Mucosa of descending colon (tissue), 3 donors: ENCODE results near the gene DNAH11. TPM values are rescaled to one million over a fixed set of nuclear protein-coding genes. Genes with fewer than 3 reads are reported as not detected.

Source experiments
- ATAC-seq: fragments of 200-7000 bp; cut with Tn5 transposase; one replicate; pipeline ENCODE4 v1.9.1; 2020; ENCODE audit warnings: mild to moderate bottlenecking, moderate library complexity
- DNase-seq, 3 donors: peaks; one replicate each; pipeline ENCODE4 v3.0.0-alpha.2; 2020
- H3K36me3 ChIP-seq: fragments of 200-600 bp; one replicate; pipeline ENCODE4 v1.8.0; 2021; ENCODE audit warnings: low read depth, mild to moderate bottlenecking
- H3K4me1 ChIP-seq: fragments of 200-600 bp; one replicate; pipeline ENCODE4 v1.8.0; 2021; ENCODE audit warnings: low read depth, mild to moderate bottlenecking
- H3K4me3 ChIP-seq: fragments of 200-600 bp; one replicate; pipeline ENCODE4 v1.8.0; 2021; ENCODE audit warnings: mild to moderate bottlenecking
- H3K9me3 ChIP-seq: fragments of 200-600 bp; one replicate; pipeline ENCODE4 v1.8.0; 2021; ENCODE audit warnings: mild to moderate bottlenecking
- CTCF ChIP-seq: fragments of 200-600 bp; IDR thresholded peaks from one replicate; pipeline ENCODE4 v1.8.0; 2022; ENCODE audit warnings: antibody characterized with exemption, mild to moderate bottlenecking
- intact Hi-C, 2 donors: fragments of 100-400 bp; cut with DNase I in 1 of 2; cut with micrococcal nuclease in 1 of 2; formaldehyde crosslinking; loops; one replicate each; pipeline versions ENCODE4 v1.11.0 to v1.11.1; 2022; cut with DNase I, micrococcal nuclease
- total RNA-seq, 3 donors: library from RNA; stranded (reverse); fragmentation: NEBNext Ultra II Directional in 2 of 3; extraction: Animal tissue kit (Norgen Biotek cat#: 25700) in 2 of 3; gene quantifications; one replicate each; pipeline versions ENCODE4 v1.2.1 to v1.2.4, GENCODE V29; 2021 to 2023
- donor health status: DM: no; HTN: no; CAD: no; lungs with moderate emphysema.
- donor health status: DM: no; HTN: no; CAD: no.
- donor health status: DM: no; HTN: yes; CAD: no.

Gene DNAH11
- total RNA-seq, 3 donors from 2014 or later = 0.02 to 0.47 (median 0.03) TPM

- H3K36me3 ChIP-seq = no peaks in the 10 kb centered on the region
- no peak for DNase-seq
- intact Hi-C loops = no loop called here
- no peaks in the 10 kb centered on the region for H3K4me1 ChIP-seq
- H3K9me3 ChIP-seq = no peaks in the 10 kb centered on the region
- no peak for TF ChIP-seq CTCF
- ATAC-seq = no peak
- H3K4me3 ChIP-seq = no peak overlapping the region
These were observed 74.1 kb downstream of the DNAH11 start for GRCh38 chr7:21616796-21617436.

- Histone ChIP-seq H3K9me3 (no peaks in the 10 kb centered on the region), H3K4me1 (no peaks in the 10 kb centered on the region), H3K4me3 (no peak overlapping the region), H3K36me3 (no peaks in the 10 kb centered on the region)
- no peak for TF ChIP-seq CTCF
- no peak for ATAC-seq
- intact Hi-C loops = no loop called here
- no peak for DNase-seq
These were observed 74.7 kb downstream of the DNAH11 start for GRCh38 chr7:21617513-21617912.

DNA sequence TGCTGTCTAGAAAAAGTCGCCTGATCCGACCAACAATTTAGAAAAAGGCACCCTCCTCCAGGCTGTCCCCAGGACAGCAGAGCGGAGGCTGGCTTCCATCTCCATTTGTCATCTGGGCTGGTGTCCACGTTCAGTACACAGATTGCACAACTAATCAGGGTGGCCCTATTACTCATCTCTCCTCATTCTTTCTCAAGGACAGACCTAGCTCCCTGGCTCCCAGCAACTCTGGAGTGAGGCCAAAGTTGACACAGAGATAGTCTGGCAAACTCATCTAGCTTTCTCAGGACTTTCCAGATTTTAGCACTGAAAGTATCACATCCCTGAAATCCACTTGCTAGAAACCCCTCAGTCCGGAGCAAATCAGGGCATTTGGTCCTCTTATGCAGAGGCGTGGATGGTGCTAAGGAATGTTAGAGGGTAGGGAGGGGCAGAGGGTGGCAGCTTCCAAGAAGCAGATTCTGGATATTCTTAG is 75.1 kb downstream of the DNAH11 start:
- Histone ChIP-seq H3K4me3 (no peak overlapping the region), H3K4me1 (no peaks in the 10 kb centered on the region), H3K9me3 (no peaks in the 10 kb centered on the region), H3K36me3 (no peaks in the 10 kb centered on the region)
- TF ChIP-seq CTCF = no peak
- ATAC-seq = peak; percentile 36
- DNase-seq = peak in 1 of 3 donors; percentile 20
- intact Hi-C loops = no loop called here

DNA sequence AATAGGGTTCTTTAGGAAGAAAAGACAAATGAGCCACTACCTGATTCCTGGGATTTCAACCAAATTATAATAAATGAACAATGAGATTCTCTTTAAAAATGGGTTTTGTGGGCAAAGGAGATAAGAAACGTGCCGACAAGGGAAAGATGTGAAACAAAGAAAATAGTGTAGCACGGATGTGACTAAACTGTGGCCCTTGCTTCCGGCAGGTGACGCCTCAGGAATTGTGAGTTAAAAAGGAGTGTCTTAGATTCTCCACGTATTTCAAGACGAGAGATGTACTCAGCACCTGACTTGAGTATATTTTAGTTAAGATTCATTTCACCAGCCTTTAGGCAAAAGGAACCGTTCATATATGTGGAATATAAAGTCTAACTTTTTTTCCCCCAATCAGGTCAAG is 75.9 kb downstream of the DNAH11 start:
- intact Hi-C loops = no loop called here
- H3K36me3 ChIP-seq = no peaks in the 10 kb centered on the region
- TF ChIP-seq CTCF = no peak
- H3K9me3 ChIP-seq = no peaks in the 10 kb centered on the region
- no peak for ATAC-seq
- H3K4me1 ChIP-seq = no peaks in the 10 kb centered on the region
- H3K4me3 ChIP-seq = no peak overlapping the region
- DNase-seq = no peak

GRCh38 chr7:21620054-21620453 is 77.2 kb downstream of the DNAH11 start:
- ATAC-seq = no peak
- Histone ChIP-seq H3K4me3 (no peak overlapping the region), H3K36me3 (no peaks in the 10 kb centered on the region), H3K9me3 (no peaks in the 10 kb centered on the region), H3K4me1 (no peaks in the 10 kb centered on the region)
- no peak for TF ChIP-seq CTCF
- intact Hi-C loops = no loop called here
- no peak for DNase-seq

DNA sequence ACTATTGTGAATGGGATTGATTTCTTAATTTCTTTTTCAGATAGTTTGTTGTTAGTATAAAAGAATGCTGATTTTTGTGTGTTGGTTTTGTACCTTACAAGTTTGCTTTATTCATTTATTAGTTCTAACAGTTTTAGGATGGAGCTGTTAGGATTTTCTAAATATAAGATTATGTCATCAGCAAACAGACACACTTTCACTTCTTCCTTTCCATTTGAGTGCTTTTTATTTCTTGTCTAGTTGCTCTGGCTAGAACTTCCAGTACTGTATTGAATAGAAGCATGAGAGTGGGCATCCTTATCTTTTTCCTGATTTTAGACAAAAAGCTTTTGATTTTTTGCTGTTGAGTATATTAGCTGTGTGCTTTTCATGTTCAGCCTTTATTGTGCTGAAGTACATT is 81.5 kb downstream of the DNAH11 start:
- no peaks in the 10 kb centered on the region for H3K9me3 ChIP-seq
- ATAC-seq (no peak), DNase-seq (no peak)
- H3K4me3 ChIP-seq = no peak overlapping the region
- no peaks in the 10 kb centered on the region for H3K36me3 ChIP-seq
- no peak for TF ChIP-seq CTCF
- H3K4me1 ChIP-seq = no peaks in the 10 kb centered on the region
- intact Hi-C loops = no loop called here
